ENCODE measurements around the gene PLPP7. TPM values are rescaled to one million over a fixed set of nuclear protein-coding genes. Genes with fewer than 3 reads are reported as not detected.
"Not testable (repeated sequence)": the region's sequence is repeated elsewhere in the genome, so short reads cannot be mapped to it uniquely, and the experiment has no call there.

PLPP7 gene
- polyA plus RNA-seq (2012; ENCODE audit: insufficient read depth, insufficient read length), result not detected

DNA sequence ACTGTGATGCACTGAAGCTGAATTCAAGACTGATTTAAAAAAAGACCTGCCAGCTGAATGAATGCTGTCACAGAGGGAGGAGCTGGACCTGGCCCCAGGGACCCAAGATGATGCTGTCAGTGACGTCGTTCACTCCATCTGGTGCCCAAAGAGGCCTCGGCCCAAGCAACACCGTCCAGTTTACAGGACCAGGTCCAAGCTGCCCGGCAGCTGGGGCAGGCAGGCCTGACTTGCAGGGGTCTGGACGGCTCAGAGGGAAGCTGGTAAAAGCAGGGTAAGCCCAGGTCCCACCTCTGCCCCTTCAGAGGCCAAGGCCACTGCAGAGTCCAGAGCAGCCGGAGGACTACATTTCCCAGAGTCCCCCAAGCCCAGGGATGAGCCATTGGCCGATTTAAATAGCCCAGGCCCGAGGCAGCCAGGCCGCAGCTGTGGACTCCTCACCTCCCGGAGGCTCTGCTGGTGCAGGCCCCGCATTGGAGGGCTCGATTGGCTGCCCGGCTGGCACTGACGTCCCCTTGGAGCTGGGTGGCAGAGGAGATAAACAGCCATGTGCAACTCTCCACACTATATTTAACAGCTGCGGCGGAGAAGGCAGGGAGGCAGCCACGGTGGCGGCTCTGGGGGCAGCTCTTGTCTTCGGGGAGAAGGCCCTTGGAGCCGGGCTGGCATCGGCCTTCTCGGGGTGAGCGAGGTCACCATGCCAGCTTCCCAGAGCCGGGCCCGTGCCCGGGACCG is at the start of gene PLPP7:
TSS of gene PLPP7 (plus strand) at position 423 of the 735 bp plus-strand sequence. CDS start at position 698, 275 bp downstream.
- H3K4me3 ChIP-seq (ENCODE audit: low read length), result no peak within 1 kb of the TSS
- no peak for DNase-seq (ENCODE audit: low read depth, low spot score)

DNA sequence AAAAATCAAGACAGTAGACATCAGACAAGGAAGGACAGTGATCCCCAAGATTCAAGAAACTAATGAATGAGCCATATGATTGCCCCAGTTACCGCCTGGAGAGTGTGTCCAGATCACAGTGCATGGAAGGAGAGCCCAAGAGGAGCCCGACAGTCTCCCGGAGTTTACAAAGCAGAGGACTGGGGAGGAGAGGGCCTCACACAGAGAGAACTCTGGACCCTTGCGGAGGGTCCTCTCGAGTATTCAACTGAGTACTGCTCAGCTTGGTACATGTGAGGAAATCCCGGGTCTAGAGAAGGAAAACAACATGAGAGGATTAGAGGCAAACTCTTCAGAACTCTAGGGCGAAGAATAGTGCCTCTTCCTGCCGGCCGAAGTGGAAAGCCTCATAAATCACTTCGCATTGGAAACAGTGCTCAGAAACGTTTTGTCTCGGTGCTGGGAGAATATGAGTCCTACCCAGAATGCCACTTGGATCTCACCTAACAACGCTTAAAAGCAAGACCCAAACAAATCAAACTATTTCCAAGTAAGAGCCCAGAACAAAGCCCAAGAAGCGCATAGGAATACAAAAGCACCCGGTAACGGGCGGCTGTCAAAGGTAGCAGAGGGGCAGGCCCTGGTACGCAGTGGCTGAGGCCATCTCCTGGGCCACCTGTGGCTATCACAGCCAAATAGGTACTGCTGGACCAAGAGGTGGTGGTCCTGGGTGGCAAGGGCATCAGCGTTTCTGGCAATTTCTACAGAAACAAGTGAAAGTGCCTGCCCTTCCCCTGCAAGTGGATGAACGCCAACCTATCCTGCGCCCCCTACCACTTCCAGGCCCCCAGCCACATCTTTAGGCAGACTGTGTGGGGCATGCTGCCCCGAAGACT is 49.2 kb upstream of the PLPP7 start:
- no peak overlapping the region for H3K4me3 ChIP-seq (ENCODE audit: low read length)
- no peak for DNase-seq (ENCODE audit: low read depth, low spot score)

GRCh38 chr9:131244331-131244730 is 45.2 kb upstream of the PLPP7 start:
- not testable (repeated sequence) for DNase-seq (ENCODE audit: low read depth, low spot score); H3K4me3 ChIP-seq (ENCODE audit: low read length)

DNA sequence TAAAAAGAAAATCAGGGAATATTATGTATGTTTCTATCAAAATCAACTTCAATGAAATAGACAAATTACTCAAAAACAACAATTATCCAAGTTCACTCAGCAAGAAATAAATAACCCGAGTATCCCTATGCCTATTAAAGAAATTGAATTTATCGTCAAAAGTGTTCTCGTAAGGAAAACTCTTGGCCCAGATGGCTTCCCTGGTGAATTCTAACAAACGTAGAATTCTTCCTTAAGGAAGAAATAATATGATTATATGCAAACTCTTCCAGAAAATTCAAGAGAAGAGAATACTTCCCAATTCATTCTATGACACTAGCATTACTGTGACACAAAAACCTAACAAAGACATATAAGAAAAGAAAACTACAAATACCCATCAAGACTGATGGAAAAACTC is 42.9 kb upstream of the PLPP7 start:
- H3K4me3 ChIP-seq (ENCODE audit: low read length), result no peak overlapping the region
- no peak for DNase-seq (ENCODE audit: low read depth, low spot score)

GRCh38 chr9:131252120-131252519 is 37.4 kb upstream of the PLPP7 start:
- peak overlapping the region; percentile 41 for H3K4me3 ChIP-seq (ENCODE audit: low read length)
- DNase-seq (ENCODE audit: low read depth, low spot score), result no peak

- no peak overlapping the region for H3K4me3 ChIP-seq (ENCODE audit: low read length)
- DNase-seq (ENCODE audit: low read depth, low spot score), result no peak
These were observed 35.5 kb upstream of the PLPP7 start for GRCh38 chr9:131253891-131254491.

GRCh38 chr9:131254626-131255025 is 34.9 kb upstream of the PLPP7 start:
- H3K4me3 ChIP-seq (ENCODE audit: low read length), result no peak overlapping the region
- no peak for DNase-seq (ENCODE audit: low read depth, low spot score)

GRCh38 chr9:131255676-131256197 is 33.8 kb upstream of the PLPP7 start:
- H3K4me3 ChIP-seq (ENCODE audit: low read length), result peak overlapping the region; percentile 55
- DNase-seq (ENCODE audit: low read depth, low spot score), result no peak

DNA sequence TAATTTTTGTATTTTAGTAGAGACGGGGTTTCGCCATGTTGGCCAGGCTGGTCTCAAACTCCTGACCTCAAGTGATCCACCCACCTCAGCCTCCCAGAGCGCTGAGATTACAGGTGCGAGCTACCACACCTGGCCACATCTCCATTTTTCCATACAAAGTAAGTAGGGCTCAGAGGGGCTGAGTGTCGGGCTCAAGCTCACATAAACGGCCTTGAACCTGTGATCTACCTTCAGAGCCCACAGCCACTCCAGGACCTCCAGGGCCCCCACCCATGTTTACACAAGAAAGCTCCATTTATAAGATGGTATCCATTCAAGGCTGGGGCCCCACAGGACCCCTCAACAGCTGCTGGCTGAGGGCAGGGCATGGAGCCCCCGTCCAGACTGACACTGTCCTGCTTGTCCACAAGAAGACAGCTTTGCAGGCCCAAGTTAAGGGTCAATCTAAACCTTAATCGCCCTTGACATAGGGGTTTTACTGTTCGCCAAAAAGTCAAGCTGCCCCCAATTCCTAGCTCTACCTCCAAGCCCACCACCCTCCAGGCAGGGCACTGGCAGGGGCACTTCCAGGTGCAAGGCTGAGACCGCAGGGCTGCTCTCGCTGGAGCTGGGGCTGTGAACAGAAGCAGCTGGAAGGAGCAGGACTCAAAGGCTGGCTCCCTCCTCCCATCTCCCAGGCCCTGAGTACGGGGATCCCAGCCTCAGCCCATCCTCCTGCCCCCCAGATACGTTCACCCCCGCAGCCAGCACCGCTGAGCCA is 32.1 kb upstream of the PLPP7 start:
- no peak overlapping the region for H3K4me3 ChIP-seq (ENCODE audit: low read length)
- DNase-seq (ENCODE audit: low read depth, low spot score), result no peak

DNA sequence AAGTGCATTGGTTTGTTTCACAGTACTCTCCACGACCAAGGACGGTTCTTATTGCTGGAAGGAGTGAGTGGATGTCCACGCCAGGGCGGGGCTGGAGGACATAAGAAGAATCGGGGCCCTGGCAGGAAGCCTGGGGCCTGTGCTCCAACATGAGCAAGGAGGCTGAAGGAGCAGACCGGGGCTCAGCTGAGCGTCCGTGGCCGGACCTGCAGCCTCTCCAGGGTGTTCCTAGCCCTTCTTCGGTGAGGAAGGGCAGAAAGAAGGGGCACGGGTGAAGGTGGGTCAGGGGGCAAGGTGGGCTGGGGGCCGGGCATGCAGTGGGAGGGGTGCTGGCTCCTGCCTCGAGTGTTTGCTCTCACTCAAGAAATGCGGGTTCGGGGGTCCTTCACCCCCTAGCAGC is 31.3 kb upstream of the PLPP7 start:
- DNase-seq (ENCODE audit: low read depth, low spot score), result no peak
- H3K4me3 ChIP-seq (ENCODE audit: low read length), result no peak overlapping the region

GRCh38 chr9:131258698-131259431 is 30.7 kb upstream of the PLPP7 start:
- no peak overlapping the region for H3K4me3 ChIP-seq (ENCODE audit: low read length)
- no peak for DNase-seq (ENCODE audit: low read depth, low spot score)

GRCh38 chr9:131259432-131259898 is 30.1 kb upstream of the PLPP7 start:
- no peak for DNase-seq (ENCODE audit: low read depth, low spot score)
- no peak overlapping the region for H3K4me3 ChIP-seq (ENCODE audit: low read length)

DNA sequence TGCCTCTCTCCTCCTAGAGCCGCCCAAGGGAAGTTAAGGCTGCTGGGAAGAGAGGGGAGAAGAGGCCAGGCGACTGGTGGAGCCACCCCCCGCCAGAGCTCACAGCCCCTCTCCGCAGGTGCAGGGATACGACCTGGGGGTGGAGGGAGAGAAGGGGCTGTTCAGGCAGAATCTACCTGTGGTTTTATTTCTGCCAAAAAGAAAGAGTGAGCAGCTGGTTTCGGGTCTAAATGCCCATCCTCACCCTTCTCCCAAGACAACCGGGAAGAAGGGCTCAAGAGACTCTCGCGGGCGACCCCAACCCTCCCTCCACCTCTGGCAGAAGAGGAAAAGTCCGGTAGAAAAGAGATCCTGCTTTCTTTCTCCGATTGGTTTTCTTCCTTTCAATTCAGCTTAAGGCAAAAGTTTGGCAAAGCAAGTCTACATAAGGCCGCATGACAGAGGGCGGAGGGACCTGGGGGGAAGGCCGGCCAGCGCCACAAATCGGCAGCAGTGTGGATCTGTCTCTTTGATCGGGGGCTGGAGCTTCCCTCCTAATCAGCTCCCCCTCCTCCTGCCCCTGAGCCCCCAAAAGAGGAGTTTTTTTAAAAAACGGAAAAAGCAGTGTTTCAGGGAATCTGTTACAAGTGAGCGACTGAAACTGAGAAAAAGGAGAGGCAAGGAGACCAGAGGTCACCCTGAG is 29.5 kb upstream of the PLPP7 start:
- DNase-seq (ENCODE audit: low read depth, low spot score), result no peak
- no peak overlapping the region for H3K4me3 ChIP-seq (ENCODE audit: low read length)

DNA sequence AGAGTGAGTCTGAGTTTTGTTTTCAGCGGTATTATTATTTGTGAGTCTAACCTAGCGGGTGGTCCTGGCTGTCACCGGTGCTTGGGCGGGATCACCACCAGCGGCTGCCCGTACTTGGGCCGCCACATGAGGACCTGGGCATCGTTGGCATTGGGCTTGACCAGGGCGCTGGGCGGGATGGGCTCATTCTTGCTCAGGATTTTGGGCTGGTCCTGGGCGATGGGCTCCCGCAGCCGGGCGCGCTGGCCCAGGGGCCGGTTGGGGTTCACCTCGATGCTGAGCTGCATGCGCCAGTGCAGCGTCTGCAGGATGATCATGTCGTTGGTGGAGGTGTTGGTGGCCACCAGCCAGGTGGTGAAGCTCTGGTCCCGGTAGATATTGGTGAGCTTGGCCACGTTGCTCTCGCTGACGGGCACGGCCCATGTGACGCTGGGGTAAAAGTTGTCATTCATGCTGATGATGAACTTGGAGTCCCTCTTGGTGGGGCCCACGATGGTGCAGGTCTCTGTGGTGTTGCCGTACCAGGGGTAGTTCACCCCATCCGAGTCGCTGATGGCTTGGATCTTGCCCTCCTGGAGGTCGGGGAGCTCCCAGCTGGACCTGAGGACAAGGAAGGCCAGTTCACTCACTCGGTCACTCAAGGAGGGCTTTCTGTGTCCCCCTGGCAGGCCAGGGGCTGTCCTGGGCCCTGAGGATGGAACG is 28.6 kb upstream of the PLPP7 start:
- no peak overlapping the region for H3K4me3 ChIP-seq (ENCODE audit: low read length)
- DNase-seq (ENCODE audit: low read depth, low spot score), result no peak

GRCh38 chr9:131262327-131263032 is 27.0 kb upstream of the PLPP7 start:
- no peak overlapping the region for H3K4me3 ChIP-seq (ENCODE audit: low read length)
- DNase-seq (ENCODE audit: low read depth, low spot score), result no peak

- not testable (repeated sequence) for DNase-seq (ENCODE audit: low read depth, low spot score); H3K4me3 ChIP-seq (ENCODE audit: low read length)
These were observed 26.5 kb upstream of the PLPP7 start for GRCh38 chr9:131263033-131263343.

GRCh38 chr9:131263701-131264100 is 25.8 kb upstream of the PLPP7 start:
- no peak for DNase-seq (ENCODE audit: low read depth, low spot score)
- H3K4me3 ChIP-seq (ENCODE audit: low read length), result no peak overlapping the region
